ENCODE measurements around the gene P2RX5.
"Not testable (repeated sequence)": the region's sequence is repeated elsewhere in the genome, so short reads cannot be mapped to it uniquely, and the experiment has no call there.

The P2RX5 gene, protein sequence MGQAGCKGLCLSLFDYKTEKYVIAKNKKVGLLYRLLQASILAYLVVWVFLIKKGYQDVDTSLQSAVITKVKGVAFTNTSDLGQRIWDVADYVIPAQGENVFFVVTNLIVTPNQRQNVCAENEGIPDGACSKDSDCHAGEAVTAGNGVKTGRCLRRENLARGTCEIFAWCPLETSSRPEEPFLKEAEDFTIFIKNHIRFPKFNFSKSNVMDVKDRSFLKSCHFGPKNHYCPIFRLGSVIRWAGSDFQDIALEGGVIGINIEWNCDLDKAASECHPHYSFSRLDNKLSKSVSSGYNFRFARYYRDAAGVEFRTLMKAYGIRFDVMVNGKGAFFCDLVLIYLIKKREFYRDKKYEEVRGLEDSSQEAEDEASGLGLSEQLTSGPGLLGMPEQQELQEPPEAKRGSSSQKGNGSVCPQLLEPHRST

DNA sequence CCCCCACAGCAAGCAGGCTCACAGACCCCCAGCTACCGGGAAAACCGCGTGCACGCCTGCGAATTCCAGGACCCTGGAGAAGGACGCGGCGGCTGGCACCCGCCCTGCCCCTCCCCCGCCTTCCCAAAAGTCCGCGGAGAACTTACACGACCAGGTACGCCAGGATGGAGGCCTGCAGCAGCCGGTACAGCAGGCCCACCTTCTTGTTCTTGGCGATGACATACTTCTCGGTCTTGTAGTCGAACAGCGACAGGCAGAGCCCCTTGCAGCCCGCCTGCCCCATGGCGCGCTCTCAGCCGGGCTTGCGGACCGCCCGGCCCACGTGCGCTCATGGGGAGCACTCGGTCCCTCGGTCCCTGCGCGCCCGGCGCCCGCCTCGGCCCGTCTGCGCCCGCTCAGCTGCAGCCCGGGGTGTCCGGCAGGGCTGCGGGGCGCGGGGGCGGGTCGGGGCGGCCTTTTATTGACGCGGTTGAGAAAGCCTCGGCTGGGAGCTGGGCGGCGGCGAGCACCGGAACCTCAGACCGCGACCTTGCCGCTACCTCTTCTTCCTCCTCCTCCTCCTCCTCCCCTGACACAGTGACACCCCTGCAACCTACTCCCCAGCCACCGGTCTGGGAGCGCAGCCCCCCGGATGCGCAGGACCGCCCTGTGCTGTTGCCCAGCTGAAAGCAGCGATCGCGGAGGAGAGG, at the start of gene P2RX5:
P2RX5 (minus strand) TSS at position 433 of the 689 bp plus-strand sequence; CDS start at position 283, 150 bp downstream.
- DNase-seq (ENCODE audit: low read depth in 2 of 2) = no peak

DNA sequence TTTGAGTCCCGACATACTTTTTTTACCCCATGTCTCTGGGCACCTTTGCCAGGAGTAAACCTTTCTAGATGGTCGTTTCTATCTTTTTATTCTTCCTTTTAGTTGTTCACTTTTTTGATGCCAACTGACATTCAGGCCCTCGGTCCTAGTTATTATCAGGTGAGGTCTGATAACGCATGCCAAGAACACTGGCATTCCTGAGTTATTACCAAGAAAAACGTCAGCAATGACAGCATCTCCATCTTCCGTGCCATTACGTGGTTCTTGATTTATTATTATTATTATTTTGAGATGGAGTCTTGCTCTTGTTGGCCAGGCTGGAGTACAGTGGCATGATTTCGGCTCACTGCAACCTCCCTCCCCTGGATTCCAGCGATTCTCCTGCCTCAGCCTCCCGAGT, 49.1 kb upstream of the P2RX5 start:
- DNase-seq (ENCODE audit: low read depth in 2 of 2) = no peak

DNA sequence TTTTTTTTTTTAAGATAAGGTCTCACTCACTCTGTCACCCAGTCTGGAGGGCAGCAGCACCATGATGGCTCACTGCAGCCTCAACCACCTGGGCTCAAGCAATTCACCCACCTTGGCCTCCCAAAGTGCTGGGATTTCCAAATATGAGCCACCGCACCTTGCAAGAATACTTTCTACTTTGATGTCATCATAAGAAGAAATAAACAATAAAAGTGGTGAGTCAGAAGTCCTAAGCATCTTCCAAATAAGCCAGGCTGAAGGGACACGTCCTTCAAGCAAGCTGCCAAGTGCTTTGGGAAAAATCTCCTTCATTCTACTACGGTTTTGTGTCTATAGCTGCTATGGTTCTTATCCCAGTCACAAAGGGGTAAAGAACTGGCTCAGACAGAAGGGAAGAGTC, 48.1 kb upstream of the P2RX5 start:
- DNase-seq (ENCODE audit: low read depth in 2 of 2) = no peak

DNA sequence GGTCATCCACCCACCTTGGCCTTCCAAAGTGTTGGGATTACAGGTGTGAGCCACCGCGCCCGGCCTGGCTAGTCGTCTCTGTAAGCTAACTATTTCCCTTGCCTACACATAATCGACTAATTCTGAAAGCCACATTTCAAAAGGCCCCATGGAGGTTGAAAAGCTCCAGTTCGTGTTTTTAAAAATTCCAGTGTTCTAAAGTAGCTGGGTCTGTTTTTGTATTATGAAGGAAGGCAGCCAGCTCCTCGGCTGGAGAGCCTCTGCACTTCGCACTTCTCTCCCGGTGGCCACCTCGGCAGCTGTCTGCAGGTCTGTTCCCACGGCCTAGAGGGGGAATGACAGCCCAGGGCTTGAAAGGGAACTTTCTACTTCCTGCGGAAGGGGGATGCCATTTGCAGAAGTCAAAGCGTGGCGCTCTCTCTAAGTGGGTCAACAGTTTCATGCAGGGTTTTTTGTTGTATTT, 44.7 kb upstream of the P2RX5 start:
- DNase-seq (ENCODE audit: low read depth in 2 of 2) = no peak

DNA sequence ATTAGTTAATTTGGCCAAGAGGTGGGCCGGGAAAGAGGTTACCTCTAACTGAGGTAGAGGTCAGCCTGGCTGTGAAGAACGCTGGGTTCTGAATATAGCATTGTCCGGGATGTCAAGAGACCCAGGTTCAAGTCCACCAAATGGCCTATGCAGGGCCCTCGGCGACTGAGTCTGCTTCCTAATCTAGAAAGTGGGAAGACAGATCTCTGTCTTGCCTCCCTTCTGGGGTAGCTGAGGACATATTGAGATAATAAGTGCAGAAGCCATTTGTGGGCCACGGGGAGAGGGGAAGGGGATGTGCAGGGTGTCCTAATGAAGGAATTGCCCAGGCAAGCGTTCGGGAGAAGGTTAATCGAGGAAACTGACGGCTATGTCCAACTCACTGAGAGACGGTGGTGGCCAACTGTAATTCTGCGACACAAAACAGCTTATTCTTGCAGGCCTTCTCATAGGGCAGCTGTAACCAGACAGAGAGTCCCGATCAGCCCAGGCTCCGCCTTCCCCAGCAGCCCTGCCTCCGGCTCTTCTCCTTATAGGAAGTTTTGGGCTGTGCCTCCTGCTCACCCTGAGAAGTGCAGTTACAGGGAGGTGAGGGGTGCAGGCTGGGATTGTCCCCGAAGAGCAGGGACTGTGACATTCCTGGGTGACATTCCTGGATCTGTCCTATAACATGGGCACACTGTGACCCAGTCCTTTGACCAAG, 43.6 kb upstream of the P2RX5 start:
- no peak for DNase-seq (ENCODE audit: low read depth in 2 of 2)

DNA sequence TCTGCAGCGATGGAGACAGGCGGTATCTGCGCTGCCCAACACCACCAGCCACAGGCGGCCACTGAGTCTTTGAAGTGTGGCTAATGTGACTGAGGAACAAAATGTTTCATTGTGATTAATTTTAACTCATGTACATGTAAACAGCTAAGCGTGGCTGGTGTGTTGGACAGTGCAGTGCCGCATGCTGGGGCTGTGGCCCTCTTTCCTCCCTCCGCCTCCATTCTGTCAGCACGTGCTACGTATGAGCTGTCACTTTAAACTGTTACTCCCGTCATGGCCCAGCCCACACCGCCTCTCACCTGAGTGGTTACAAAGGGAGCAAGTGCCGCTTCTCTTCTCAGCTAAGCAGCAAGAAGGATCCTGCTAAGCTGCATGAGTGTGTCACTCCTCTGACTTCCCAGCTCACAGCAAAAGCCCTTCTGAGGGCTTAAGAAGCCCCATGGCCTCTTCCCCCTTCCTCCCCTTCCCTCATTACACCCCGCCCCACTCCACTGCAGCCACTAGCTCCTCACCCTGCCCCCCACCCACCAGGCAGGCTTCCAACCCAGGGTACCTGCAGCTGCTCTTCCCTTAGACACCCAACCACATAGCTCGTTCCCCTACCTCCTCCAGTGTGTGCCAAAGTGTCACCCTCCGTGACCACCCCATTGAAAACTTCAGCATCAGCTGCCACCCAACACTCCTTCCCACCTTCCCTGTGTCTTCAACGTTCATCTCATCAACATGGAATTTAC, 42.8 kb upstream of the P2RX5 start:
- DNase-seq (ENCODE audit: low read depth in 2 of 2) = no peak

DNA sequence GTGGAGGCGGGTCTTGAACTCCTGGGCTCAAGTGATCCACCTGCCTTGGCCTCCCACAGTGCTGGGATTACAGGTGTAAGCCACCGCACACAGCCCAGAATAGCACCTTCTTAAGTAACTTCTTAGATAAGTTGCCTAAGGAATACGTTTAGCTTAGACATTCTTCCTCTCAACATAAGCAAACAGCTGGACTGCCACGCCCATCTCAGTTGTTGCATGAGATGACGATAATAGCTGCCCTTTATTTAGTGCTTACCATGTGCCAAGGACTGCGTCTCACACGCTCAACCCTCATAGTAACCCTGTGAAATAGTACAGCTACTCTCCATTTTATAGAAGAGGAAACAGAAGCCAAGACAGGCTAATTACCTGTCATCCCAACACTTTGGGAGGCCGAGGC, 39.6 kb upstream of the P2RX5 start:
- no peak for DNase-seq (ENCODE audit: low read depth in 2 of 2)

DNA sequence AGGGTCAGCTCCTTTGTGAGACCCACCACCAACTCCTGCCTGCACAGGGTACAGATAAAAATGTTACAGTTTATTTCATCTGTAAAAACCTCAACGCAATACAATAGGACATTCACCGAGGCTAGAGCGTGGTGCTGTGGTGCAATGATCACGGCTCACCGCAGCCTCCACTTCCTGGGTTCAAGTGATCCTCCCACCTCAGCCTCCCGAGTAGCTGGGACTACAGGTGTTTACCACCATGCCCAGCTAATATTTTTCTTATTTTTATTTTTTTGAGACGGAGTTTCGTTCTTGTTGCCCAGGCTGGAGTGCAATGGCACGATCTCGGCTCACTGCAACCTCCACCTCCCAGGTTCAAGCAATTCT, 38.9 kb upstream of the P2RX5 start:
- not testable (repeated sequence) for DNase-seq (ENCODE audit: low read depth in 2 of 2)

DNA sequence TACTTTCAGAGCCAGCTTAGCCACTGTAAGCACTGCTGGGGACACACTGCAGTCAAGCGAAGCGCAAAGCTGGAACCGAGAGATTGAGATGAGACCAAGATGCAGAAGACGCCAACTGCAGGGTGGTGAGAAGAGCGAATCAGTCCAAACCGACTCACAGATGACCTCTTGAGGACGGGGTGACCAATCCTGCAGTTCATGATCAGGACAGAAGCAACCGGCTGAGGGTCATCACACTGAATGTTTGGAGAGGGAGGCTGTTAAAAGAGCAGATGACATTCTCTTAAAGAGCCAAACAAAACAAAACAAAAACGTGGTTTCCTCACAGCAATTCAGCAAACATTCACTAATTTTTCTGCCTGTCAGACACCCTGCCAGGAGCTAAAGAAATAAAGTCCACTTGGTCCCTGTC, 36.3 kb upstream of the P2RX5 start:
- DNase-seq (ENCODE audit: low read depth in 2 of 2) = no peak

DNA sequence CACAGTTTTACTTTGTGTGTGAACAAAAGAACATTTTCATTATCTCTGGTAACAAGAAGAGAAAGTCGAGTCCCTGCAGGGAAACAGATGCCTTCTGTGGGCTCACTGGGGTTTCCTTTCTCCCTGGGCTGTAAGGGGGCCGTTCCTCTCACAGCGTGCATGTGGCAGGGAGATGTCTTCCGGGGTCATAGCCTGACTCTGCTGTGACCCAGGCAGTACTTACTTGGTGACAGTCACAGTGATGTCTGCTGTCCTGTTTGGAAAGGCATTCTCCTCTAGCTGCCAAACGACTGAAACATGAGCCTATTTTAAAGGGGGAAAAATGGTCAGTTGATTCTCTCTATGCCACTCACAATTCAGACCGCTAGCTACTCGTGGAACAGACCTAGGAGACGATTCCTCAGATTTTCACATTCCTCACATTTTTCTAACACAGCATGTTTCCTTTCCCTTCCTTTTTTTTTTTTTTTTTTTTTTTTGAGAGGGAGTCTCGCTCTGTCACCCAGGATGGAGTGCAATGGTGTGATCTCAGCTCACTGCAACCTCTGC, 35.0 kb upstream of the P2RX5 start:
- DNase-seq (ENCODE audit: low read depth in 2 of 2) = peak in 1 of 2 experiments; percentile 32

DNA sequence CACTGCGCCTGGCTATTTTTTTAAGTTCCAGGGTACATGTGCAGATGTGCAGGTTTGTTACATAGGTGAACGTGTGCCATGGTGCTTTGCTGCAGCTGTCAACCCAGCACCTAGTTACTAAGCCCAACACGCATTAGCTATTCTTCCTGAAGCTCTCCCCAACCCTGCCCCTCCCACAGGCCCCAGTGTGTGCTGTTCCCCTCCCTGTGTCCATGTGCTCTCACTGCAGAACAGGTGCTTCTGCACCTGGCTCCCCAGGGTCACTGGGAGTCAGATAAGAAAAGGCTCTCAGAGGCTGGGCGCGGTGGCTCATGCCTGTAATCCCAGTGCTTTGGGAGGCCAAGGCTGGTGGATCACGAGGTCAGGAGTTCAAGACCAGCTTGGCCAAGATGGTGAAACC, 33.9 kb upstream of the P2RX5 start:
- DNase-seq (ENCODE audit: low read depth in 2 of 2) = no peak

DNA sequence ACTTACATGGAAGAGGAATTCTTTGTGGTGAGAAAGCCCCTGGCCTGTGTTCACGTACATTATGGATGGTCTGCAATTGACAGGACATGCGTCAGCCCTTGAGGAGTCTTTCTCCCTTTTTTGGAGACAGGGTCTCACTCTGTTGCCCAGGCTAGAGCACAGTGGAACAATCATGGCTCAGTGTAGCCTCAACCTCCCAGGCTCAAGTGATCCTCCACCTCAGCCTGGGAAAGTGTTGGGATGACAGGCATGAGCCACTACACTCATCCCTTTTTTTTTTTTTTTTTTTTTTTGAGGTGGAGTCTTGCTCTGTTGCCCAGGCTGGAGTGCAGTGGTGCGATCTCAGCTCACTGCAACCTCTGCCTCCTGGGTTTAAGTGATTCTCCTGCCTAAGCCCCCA, 32.1 kb upstream of the P2RX5 start:
- DNase-seq (ENCODE audit: low read depth in 2 of 2) = not testable (repeated sequence)

DNA sequence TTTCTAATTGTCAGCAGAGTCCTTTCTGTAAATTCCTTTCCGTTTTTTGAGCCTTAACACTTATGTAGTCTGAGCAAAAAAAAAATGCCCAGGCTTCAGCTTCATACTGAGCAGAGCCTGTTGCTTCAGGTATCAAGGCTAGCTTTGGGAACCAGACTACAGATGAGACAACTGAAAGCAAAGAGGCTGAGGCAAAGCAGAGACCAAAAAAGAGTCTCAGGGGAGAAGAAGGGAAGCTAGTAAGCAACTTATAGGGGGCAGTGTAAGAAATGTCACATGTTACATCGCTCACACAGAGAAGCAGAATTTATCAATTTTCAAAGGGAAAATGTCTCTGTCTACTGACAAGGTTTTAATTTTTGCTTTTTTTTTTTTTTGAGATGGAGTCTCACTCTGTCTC, 31.1 kb upstream of the P2RX5 start:
- DNase-seq (ENCODE audit: low read depth in 2 of 2) = no peak

DNA sequence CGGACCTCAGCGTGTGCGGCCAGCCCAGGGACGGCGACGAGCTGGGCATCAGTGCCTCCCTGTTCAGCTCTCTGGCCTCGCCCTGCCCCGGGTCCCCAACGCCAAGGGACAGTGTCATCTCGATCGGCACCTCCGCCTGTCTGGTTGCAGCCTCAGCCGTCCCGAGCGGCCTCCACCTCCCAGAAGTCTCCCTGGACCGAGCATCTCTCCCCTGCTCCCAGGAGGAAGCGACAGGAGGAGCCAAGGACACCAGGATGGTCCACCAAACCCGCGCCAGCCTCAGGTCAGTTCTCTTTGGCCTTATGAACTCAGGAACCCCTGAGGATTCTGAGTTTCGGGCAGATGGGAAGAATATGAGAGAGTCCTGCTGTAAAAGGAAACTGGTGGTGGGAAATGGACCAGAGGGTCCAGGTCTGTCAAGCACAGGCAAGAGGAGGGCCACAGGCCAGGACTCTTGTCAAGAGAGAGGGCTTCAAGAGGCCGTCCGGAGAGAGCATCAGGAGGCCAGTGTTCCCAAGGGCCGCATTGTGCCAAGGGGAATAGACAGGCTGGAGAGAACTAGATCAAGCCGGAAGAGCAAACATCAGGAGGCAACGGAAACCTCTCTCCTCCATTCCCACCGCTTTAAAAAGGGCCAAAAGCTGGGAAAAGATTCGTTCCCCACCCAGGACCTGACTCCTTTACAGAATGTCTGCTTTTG, 28.6 kb upstream of the P2RX5 start:
- DNase-seq (ENCODE audit: low read depth in 2 of 2) = no peak

DNA sequence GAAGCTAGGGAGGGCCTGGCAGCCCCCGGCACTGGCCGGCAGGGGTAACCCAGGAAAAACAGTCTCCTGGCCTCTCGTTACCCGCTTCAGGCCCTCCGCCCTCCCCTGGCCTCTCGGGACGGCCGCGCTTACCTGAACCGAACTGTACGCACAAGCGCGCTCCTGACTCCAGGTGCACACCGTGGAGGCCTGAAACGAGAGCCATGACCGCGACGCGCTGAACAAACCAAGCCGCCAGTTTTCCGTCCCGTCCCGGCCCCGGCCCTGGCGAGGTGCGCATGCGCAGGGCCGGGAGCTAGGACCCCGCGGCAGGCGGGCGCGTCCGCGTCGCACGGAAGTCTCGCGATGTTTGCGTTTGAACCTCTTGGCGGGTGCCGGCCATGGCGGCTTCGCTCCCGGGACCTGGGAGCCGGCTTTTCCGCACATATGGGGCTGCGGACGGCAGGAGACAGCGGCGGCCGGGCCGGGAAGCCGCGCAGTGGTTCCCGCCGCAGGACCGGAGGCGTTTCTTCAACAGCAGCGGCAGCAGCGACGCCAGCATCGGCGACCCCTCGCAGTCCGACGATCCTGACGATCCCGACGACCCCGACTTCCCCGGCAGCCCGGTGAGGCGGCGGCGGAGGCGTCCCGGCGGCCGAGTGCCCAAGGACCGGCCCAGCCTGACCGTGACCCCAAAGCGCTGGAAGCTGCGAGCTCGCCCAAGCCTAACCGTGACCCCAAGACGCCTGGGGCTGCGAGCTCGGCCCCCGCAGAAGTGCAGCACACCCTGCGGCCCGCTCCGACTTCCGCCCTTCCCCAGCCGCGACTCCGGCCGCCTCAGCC, 27.8 kb upstream of the P2RX5 start, which contains the start of gene HASPIN:
HASPIN (plus strand) TSS at position 348 of the 822 bp plus-strand sequence; CDS start at position 381, 33 bp downstream.
- DNase-seq (ENCODE audit: low read depth in 2 of 2) = peak; percentile 78 to 82

DNA sequence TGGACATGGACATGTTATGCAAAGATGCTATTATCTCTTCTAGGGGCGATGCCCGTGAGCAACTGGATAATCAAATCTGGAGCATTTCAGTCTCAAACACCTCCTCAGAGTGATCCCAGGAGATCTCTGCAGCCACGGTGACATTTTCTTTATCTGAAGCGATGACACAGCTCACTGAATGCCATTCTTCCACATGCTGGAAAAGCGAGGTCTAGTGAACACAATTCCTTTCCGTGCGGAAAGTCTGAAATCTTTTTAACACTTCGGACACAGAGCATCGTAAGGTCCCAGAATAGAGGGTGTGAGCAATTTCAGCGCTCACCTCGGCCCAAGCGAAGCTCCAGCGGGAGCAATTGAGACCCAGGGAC, 27.2 kb upstream of the P2RX5 start:
- DNase-seq (ENCODE audit: low read depth in 2 of 2) = no peak

DNA sequence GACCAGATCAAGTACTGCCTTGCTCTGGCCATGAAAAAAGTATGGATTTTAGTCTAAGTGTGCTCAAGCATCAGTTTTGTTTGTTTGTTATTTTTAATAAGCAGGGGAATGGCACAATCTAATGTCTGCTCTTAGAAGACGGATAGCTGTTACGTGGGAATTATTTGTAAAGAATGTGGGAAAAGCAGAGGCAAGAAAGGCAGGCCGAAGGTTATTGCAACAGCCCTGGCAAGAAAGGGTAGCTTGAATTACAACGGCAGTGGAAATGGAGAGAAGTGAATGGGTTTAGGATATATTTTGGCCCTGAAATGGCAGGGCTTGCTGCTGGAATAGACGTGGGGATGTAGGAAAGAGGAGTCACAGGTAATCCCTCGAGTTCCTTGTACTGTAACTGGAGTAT, 26.8 kb upstream of the P2RX5 start:
- no peak for DNase-seq (ENCODE audit: low read depth in 2 of 2)

DNA sequence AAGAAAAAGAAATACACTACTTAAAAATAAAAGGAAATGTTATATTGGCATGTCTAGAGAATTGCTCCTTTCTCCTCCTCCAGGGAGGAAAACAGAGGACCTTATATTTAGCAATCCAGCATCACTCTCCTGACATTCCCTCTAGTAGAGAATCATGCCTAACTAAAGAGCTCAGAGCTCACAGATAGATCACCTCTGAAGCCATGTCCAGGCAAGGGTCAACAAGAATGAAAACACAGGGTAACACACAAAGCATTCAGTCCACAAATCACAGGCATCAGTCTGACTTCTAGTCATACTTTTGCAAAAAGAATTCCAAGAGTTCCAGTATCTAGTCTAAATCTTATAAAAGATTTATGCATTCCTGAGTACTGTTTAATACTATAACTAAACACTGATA, 23.3 kb upstream of the P2RX5 start:
- no peak for DNase-seq (ENCODE audit: low read depth in 2 of 2)

DNA sequence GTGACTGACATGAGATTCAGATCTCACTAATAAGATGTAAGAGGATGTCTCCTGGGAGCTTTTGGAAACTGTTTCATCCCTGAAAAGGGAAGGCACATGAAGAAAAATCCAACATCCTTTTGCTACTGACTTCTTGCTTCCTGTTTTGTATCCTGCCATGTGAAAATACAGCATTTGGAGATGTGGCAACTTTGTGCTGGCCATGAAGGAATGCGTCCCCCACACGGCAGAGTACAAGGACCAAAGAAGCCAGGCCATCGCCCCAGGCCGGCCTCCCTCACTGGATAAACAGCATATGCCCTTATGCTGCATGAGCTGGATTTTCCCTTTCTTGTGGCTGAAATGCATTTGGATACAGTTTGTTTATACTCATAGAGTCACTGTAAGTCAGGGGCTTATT, 22.2 kb upstream of the P2RX5 start:
- DNase-seq (ENCODE audit: low read depth in 2 of 2) = no peak

DNA sequence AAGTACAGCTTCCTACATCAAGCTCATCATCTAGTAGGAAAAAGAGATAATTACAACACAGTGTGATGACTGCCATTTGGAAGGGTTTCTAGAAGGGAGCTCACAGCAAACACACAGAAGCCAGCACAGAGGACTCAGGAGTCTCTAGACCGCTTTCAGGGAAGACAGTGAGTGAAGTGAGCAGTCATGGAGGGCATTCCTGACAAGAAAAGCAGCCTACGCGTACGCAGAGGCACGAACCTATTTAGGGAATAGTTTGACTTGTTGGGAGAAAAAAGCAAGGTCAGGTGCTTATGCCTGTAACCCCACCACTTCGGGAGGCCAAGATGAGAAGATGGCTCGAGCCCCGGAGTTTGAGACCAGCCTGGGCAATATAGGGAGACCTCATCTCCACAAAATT, 19.3 kb upstream of the P2RX5 start:
- no peak for DNase-seq (ENCODE audit: low read depth in 2 of 2)

Data from fibroblast of skin of left quadriceps (primary cell).